K562 (cell line): Measurements from ENCODE around the gene UBR3. TPM values are rescaled to one million over a fixed set of nuclear protein-coding genes. Genes with fewer than 3 reads are reported as not detected.

ENCODE experiments used
- BCLAF1 ChIP-seq, 2 experiments: fragments of 450-650 bp in 1 of 2; IDR thresholded peaks; 2 replicates each; pipeline ENCODE4 v1.6.1; 2011 to 2017; ENCODE audit warnings: low read depth in 2 of 2, antibody characterized with exemption in 1 of 2, borderline replicate concordance in 1 of 2, low read length in 1 of 2, mild to moderate bottlenecking in 1 of 2, mixed read lengths in 1 of 2; ENCODE audit not compliant: control insufficient read depth in 1 of 2
- BRD9 ChIP-seq: fragments of 450-650 bp; IDR thresholded peaks from 2 replicates; pipeline ENCODE4 v1.6.1; 2018; ENCODE audit warnings: low read depth; ENCODE audit not compliant: partially characterized antibody
- CBFA2T2 ChIP-seq: fragments of 450-650 bp; conservative IDR thresholded peaks from 2 replicates; pipeline ENCODE4 v1.6.1; 2017; ENCODE audit warnings: mild to moderate bottlenecking
- ELF2 ChIP-seq: fragments of 250-450 bp; sonication (Bioruptor Pico); IDR thresholded peaks from 2 replicates; pipeline ENCODE4 v1.5.0; 2021; ENCODE audit warnings: mild to moderate bottlenecking
- MEF2A ChIP-seq: IDR thresholded peaks from 2 replicates; pipeline ENCODE4 v1.6.1; 2011; ENCODE audit warnings: low read depth, mild to moderate bottlenecking, low read length, moderate library complexity; ENCODE audit not compliant: control insufficient read depth
- ZFPM2 ChIP-seq: fragments of 250-450 bp; sonication (Bioruptor Pico); IDR thresholded peaks from 2 replicates; pipeline ENCODE4 v1.5.1; 2022; ENCODE audit warnings: mild to moderate bottlenecking
- ZNF639 ChIP-seq, 2 experiments: fragments of 200-800 bp in 1 of 2; sonication (Bioruptor generic) in 1 of 2; sonication (generic) in 1 of 2; formaldehyde crosslinking in 1 of 2; IDR thresholded peaks in 1 of 2; conservative IDR thresholded peaks in 1 of 2; 2 replicates each; pipeline versions ENCODE4 v1.5.0 to v1.6.1; 2016 to 2020; ENCODE audit warnings: missing compliant biosample characterization in 1 of 2, missing genetic modification characterization in 1 of 2, missing genetic modification reagents in 1 of 2
- polyA plus RNA-seq, 8 experiments: library from polyadenylated mRNA; depleted of rRNA in 4 of 8; stranded (reverse) in 5 of 8; unstranded in 3 of 8; fragments of >200 nt; fragmentation: Nextera tagmentation in 2 of 8; fragmentation: Illumina TruSeq in 1 of 8; extraction: Ambion mirVana in 2 of 8; extraction: Trizol in 1 of 8; gene quantifications; 2 replicates each; pipeline versions ENCODE4 v1.2.1 to v1.2.3, GENCODE V29; 2011 to 2014; ENCODE audit warnings: inconsistent platforms in 1 of 8, missing spikeins in 1 of 8
- total RNA-seq, 7 experiments: library from RNA; depleted of rRNA in 6 of 7; stranded (reverse); fragments of >200 nt in 6 of 7; fragmentation: Illumina TruSeq in 2 of 7; extraction: Trizol in 2 of 7; gene quantifications; 2 replicates each; pipeline versions ENCODE4 v1.2.1 to v1.2.3, GENCODE V29; 2011 to 2021; ENCODE audit warnings: low replicate concordance in 1 of 7

UBR3 gene
- total and polyA plus RNA-seq, 9 of the 15 experiments (the other 6 are each of a cell fraction or from before 2014, with no cell fraction given): 14.4 to 63.5 (median 40.4) TPM

GRCh38 chr2:170017860-170018532 lies 190.7 kb downstream of the UBR3 start (continued):
- no peak for TF ChIP-seq ELF2
- peak; percentile 23 for TF ChIP-seq BRD9
- TF ChIP-seq CBFA2T2: no peak
- no peak for TF ChIP-seq MEF2A
- TF ChIP-seq ZFPM2 (CRISPR knock-in tag): no peak
- no peak for TF ChIP-seq BCLAF1 (IDR thresholded peaks at IDR 0.05; ENCODE audit: borderline replicate concordance in 1 of 2, control insufficient read depth in 1 of 2, low read depth in 2 of 2, low read length in 1 of 2)
- TF ChIP-seq ZNF639 (CRISPR knock-in tag; conservative IDR thresholded peaks at IDR 0.05 in 1 of 2, IDR thresholded peaks at IDR 0.05 in 1 of 2): no peak
